Stimulated activated naive CD8-positive, alpha-beta T cell treated with anti-CD3 and anti-CD28 coated beads, Interleukin-15, Interleukin-2, amounts not matched to agents 100 ng/mL and 50 ng/mL, for 24 hours (primary cell): Measurements from ENCODE around the gene HSPA1B.
"Not testable (repeated sequence)": the region's sequence is repeated elsewhere in the genome, so short reads cannot be mapped to it uniquely, and the experiment has no call there.

Source experiments
- H3K27ac Mint-ChIP-seq: one replicate; pipeline ENCODE4 v1.8.0; 2021; ENCODE audit warnings: mild to moderate bottlenecking, mixed read lengths
- H3K27me3 Mint-ChIP-seq: one replicate; pipeline ENCODE4 v1.8.0; 2021; ENCODE audit warnings: mixed read lengths
- H3K36me3 Mint-ChIP-seq: one replicate; pipeline ENCODE4 v1.8.0; 2021; ENCODE audit warnings: low read depth, mixed read lengths
- H3K4me1 Mint-ChIP-seq: one replicate; pipeline ENCODE4 v1.8.0; 2021; ENCODE audit warnings: low read depth, mixed read lengths
- H3K4me3 Mint-ChIP-seq: one replicate; pipeline ENCODE4 v1.8.0; 2021; ENCODE audit warnings: mild to moderate bottlenecking, mixed read lengths
- H3K9me3 Mint-ChIP-seq: one replicate; pipeline ENCODE4 v1.8.0; 2021; ENCODE audit warnings: mixed read lengths

The HSPA1B gene

GRCh38 chr6:31815025-31815838, 12.3 kb upstream of the HSPA1B start, which contains the start of the genes HSPA1A and HSPA1L:
Gene HSPA1A, plus strand, starts transcription at chr6:31815543. Its CDS starts 214 bp downstream, at chr6:31815757.
Gene HSPA1L, minus strand, starts transcription at chr6:31815283. Its CDS starts 3,311 bp downstream, at chr6:31811972.
- H3K4me3 Mint-ChIP-seq, result peak within 1 kb of the TSS; percentile 83
- peaks cover 58% of the 10 kb centered on the region for H3K4me1 Mint-ChIP-seq
- no peaks in the 10 kb centered on the region for H3K27me3 Mint-ChIP-seq
- no peaks in the 10 kb centered on the region for H3K9me3 Mint-ChIP-seq
- peak within 1 kb of the TSS; percentile 92 for H3K27ac Mint-ChIP-seq
- H3K36me3 Mint-ChIP-seq, result no peaks in the 10 kb centered on the region

- H3K36me3 Mint-ChIP-seq, H3K27me3 Mint-ChIP-seq, H3K9me3 Mint-ChIP-seq: not testable (repeated sequence)
- H3K27ac Mint-ChIP-seq, result peak overlapping the region; percentile 83
- H3K4me1 Mint-ChIP-seq, result peaks cover 68% of the 10 kb centered on the region
- peak overlapping the region; percentile 80 for H3K4me3 Mint-ChIP-seq
Measured at GRCh38 chr6:31817133-31817928, 10.2 kb upstream of the HSPA1B start.

DNA sequence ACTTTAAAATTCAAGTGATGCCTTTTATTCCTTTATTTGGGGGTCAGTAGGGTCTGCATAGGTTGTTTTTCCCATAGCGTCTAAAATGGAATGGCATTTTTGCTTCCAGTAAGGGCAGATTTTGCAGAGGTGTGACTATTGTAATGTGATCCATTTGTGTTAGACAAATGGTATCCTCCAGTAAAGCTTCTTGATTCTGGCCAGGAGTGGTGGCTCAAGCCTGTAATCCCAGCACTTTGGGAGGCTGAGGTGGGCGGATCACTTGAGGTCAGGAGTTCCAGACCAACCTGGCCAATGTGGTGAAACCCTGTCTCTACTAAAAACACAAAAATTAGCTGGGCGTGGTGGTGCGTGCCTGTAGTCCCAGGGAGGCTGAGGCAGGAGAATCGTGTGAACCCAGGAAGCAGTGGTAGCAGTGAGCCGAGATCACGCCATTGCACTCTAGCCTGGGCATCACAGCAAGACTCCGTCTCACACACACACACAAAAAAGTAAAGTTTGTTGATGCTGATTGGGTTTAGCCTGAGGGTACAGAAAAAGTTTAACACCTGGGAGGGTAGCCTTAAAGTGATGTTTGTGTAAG, 9.5 kb upstream of the HSPA1B start:
- not testable (repeated sequence) for H3K9me3 Mint-ChIP-seq, H3K36me3 Mint-ChIP-seq, H3K27me3 Mint-ChIP-seq
- H3K4me3 Mint-ChIP-seq, result peak overlapping the region; percentile 80
- H3K4me1 Mint-ChIP-seq, result peaks cover 68% of the 10 kb centered on the region
- H3K27ac Mint-ChIP-seq, result peak overlapping the region; percentile 83

GRCh38 chr6:31819871-31820299, 7.7 kb upstream of the HSPA1B start:
- no peak overlapping the region for H3K4me3 Mint-ChIP-seq
- H3K4me1 Mint-ChIP-seq, result peaks cover 56% of the 10 kb centered on the region
- H3K27ac Mint-ChIP-seq, result no peak overlapping the region
- no peaks in the 10 kb centered on the region for H3K9me3 Mint-ChIP-seq
- H3K36me3 Mint-ChIP-seq, result no peaks in the 10 kb centered on the region
- no peaks in the 10 kb centered on the region for H3K27me3 Mint-ChIP-seq

DNA sequence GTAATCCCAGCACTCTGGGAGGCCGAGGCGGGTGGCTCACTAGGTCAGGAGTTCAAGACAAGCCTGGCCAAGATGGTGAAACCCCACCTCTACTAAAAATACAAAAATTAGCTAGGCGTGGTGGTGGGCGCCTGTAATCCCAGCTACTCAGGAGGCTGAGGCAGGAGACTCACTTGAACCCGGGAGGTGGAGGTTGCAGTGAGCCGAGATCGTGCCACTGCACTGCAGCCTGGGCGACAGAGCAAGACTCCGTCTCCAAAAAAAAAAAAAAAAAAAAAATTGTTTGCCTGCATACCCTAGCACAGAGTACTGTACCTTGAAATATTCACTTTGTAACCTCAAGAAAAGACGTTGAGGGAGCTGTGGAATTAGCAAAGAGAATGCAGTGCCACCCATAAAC, 7.1 kb upstream of the HSPA1B start:
- Mint-ChIP-seq H3K4me3 (peak overlapping the region; percentile 84), H3K4me1 (peaks cover 57% of the 10 kb centered on the region)
- not testable (repeated sequence) for H3K27ac Mint-ChIP-seq, H3K9me3 Mint-ChIP-seq, H3K27me3 Mint-ChIP-seq, H3K36me3 Mint-ChIP-seq

DNA sequence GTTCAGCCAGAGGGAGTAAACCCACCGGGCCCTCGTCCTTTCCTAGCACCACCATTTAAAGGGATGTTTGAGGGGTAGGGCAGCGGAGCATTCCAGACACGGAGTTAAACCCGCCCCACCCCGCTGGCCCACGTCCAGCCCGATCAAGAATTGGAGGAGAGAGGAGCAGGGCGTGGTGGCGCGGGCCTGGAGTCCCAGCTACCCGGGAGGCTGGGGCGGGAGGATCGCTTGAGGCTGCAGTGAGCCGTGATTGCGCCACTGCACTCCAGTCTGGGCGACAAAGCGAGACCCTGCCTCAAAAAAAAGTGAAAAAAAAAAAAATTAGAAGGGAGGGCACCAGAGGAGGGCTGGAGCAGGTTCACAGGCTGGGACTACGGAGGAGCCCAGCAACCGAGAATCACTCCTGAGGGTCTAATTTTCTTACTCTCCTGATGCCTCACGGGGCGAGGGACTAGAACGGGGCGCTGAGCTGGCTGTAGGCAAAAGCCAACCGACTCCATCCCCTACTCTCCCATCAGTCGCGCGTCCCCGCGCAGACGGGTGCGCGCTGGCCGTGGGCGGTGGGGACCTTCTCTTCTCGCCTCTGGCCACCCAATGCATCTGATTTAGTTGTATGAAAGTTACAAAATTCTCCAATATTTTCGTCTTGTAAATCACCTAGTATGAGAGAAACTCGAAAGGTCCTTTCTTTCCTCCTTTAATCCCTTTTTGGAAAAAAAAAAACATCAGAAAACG, 6.1 kb upstream of the HSPA1B start:
- Mint-ChIP-seq H3K27ac (peak overlapping the region; percentile 92), H3K4me1 (peaks cover 66% of the 10 kb centered on the region), H3K9me3 (no peaks in the 10 kb centered on the region), H3K36me3 (no peaks in the 10 kb centered on the region), H3K27me3 (no peaks in the 10 kb centered on the region), H3K4me3 (peak overlapping the region; percentile 84)

DNA sequence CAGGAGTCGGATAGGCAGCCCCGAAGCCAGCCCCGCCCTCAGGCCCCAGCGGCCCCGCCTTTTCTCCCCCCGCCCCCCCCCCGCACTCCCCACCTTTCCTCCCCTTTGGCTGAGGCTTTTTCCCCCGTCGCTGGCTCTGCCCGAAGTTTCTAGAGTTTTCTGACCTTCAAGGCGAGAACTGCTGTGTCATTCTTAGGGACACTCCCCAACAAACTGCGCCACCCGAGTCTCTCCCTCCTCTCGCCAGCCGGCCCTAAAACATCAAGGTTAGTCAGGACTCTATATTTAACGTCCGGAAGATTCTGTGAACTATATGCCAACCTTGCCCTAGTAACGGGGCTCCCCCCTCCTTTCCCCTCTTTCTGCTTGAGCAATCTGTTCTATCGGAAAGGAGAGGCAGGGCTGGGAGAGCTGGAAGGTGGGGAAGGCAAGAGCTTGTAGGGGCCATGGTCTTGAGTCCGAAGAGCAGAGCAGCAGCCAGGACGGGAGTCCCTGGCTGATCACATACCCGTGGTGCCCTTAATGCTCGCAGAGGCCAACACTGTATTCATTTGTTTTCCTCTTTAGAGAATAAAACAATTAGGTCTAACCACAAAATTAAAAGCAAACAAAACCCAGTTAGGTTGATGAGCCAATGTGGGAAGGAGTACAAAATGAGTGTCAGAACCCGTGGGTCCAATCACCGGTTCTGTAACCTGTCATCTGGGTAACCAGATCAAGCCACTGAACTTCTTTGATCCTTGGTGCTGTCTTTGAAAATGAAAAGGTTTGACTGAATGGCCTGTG, 5.3 kb upstream of the HSPA1B start:
- Mint-ChIP-seq H3K27me3 (no peaks in the 10 kb centered on the region), H3K4me1 (peaks cover 73% of the 10 kb centered on the region), H3K4me3 (peak overlapping the region; percentile 84), H3K9me3 (no peaks in the 10 kb centered on the region), H3K27ac (peak overlapping the region; percentile 92), H3K36me3 (no peaks in the 10 kb centered on the region)

GRCh38 chr6:31823592-31824196, 3.8 kb upstream of the HSPA1B start:
- not testable (repeated sequence) for H3K4me3 Mint-ChIP-seq, H3K27ac Mint-ChIP-seq, H3K9me3 Mint-ChIP-seq, H3K27me3 Mint-ChIP-seq, H3K36me3 Mint-ChIP-seq
- H3K4me1 Mint-ChIP-seq, result peaks cover 61% of the 10 kb centered on the region

DNA sequence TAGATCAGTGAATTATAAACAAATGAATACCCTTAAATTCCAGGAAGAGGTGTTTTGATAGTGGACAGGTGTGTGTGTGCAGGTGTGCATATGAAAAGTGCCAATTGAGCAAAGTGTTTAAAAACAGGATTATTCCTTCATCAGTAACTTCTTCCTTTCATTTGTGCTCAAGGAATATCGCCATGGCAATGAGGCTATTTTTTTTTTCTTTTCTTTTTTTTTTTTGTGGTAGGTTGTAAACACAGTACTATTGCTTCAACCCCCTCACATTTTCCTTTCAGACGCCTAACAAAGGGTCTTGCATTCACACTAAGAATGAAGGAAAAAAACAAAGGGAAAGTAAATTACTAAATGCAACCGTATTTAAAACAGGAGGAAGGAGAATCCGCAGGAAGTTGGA, 2.0 kb upstream of the HSPA1B start:
- Mint-ChIP-seq H3K4me1 (peaks cover 59% of the 10 kb centered on the region), H3K27me3 (no peaks in the 10 kb centered on the region), H3K27ac (peak overlapping the region; percentile 97), H3K4me3 (peak overlapping the region; percentile 90), H3K36me3 (peaks cover 9% of the 10 kb centered on the region), H3K9me3 (no peaks in the 10 kb centered on the region)

- Mint-ChIP-seq H3K4me1 (peaks cover 59% of the 10 kb centered on the region), H3K27ac (peak overlapping the region; percentile 97), H3K27me3 (no peaks in the 10 kb centered on the region), H3K4me3 (peak overlapping the region; percentile 90), H3K9me3 (no peaks in the 10 kb centered on the region), H3K36me3 (peaks cover 12% of the 10 kb centered on the region)
Measured at GRCh38 chr6:31826793-31827285, 699 bp upstream of the HSPA1B start.

DNA sequence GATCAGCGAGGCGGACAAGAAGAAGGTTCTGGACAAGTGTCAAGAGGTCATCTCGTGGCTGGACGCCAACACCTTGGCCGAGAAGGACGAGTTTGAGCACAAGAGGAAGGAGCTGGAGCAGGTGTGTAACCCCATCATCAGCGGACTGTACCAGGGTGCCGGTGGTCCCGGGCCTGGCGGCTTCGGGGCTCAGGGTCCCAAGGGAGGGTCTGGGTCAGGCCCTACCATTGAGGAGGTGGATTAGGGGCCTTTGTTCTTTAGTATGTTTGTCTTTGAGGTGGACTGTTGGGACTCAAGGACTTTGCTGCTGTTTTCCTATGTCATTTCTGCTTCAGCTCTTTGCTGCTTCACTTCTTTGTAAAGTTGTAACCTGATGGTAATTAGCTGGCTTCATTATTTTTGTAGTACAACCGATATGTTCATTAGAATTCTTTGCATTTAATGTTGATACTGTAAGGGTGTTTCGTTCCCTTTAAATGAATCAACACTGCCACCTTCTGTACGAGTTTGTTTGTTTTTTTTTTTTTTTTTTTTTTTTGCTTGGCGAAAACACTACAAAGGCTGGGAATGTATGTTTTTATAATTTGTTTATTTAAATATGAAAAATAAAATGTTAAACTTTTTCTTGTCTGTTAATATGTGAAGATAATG, 2.2 kb downstream of the HSPA1B start:
- peak overlapping the region; percentile 98 for H3K4me3 Mint-ChIP-seq
- H3K4me1 Mint-ChIP-seq, result peaks cover 57% of the 10 kb centered on the region
- no peaks in the 10 kb centered on the region for H3K9me3 Mint-ChIP-seq
- H3K36me3 Mint-ChIP-seq, result peaks cover 14% of the 10 kb centered on the region
- H3K27ac Mint-ChIP-seq, result peak overlapping the region; percentile 66
- H3K27me3 Mint-ChIP-seq, result no peaks in the 10 kb centered on the region

- Mint-ChIP-seq H3K4me1 (peaks cover 52% of the 10 kb centered on the region), H3K27ac (peak overlapping the region; percentile 66), H3K4me3 (peak overlapping the region; percentile 98), H3K9me3 (no peaks in the 10 kb centered on the region), H3K36me3 (peaks cover 25% of the 10 kb centered on the region), H3K27me3 (no peaks in the 10 kb centered on the region)
Measured at GRCh38 chr6:31830886-31831335, 3.4 kb downstream of the HSPA1B start.
